Urothelium cell line (cell line): ENCODE measurements around the gene SULT1A2.
"Not testable (repeated sequence)": the region's sequence is repeated elsewhere in the genome, so short reads cannot be mapped to it uniquely, and the experiment has no call there.

Experiments
- DNase-seq: peaks from one replicate; pipeline ENCODE4 v3.0.0; 2011; ENCODE audit warnings: low spot score, mixed read lengths
- FAIRE-seq: peaks from 2 replicates; lab custom pipeline; 2011; peaks lifted over from hg19 to GRCh38; lab: Jason Lieb, UNC

SULT1A2 gene

DNA sequence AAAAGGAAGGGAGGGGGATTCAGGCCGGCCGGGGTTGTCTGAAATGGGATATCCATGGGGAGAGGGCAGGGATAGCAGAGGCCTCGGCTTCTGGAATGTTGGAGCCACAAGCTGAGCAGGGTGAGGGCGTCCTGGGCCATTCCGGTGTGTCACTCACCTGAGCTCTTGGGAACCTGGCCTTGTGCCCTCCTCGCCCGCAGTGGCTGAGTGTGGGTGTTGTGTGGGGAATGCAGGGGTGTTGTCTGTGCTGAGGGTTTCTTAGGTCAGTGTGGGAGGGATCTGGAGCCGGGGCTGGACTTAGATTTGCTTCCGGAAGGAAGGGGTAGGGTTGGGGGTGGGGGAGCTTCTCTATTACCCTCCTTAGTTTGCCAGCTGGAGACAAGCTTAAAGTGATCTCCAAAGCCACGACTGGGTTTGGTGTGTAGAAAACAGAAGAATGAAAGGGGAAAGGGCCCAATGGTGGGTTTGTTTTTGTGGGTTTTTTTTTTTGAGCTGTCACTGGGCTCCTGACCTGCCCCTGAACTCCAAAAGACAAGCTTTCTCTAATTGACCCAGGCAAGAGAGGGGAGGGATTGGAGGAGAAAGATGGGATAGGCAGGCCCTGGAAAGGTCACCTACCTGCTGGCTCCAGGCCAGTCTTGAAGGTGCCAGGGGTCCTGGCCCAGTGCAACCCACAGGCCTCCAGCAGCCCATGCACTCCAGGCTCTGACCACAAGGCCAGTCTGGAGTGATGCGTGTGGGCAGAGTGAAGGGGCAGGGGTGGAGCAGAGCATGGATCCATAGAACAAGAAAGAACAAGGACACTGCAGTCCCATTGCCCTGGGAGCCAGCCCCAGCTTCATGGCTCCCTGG, at the start of gene SULT1A2:
SULT1A2 (minus strand) TSS at position 211 of the 852 bp plus-strand sequence. CDS start 1,120 bp downstream, outside the sequence.
- DNase-seq, result peak; percentile 56
- no peak for FAIRE-seq

DNA sequence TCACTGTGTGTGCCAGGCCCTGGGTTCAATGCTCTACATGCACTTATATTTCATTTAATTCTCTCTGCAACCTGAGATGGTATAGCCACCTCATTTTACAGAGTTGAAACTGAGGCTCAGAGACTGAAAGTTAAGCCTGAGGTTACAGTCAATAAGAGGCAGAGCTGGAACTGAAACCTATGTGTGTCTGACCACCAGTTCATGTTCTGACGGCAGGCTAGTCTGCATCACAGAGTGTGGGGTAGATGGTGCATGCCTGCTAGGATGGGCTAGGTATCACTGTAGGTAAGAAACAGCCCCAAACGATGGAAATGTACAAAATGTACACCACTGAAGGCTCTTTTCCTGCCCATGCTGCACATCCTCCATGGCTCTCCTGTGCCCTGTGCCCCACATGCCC, 43.1 kb upstream of the SULT1A2 start:
- DNase-seq, FAIRE-seq: not testable (repeated sequence)

DNA sequence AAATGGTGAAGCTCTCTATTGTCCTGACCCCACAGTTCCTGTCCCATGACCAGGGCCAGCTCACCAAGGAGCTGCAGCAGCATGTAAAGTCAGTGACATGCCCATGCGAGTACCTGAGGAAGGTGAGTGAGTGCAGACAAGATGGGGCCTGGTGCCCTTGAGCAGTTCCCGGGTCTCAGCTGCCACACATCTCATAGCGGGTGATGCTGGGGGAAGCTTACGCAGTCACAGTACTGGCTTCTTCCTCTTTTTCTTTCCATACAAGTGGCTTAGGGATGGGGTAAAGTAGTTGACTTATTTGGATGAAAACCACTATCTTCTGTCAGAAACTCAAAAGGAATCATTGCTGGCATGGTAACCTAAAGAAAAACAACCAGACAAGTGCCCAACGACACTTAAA, 41.5 kb upstream of the SULT1A2 start:
- FAIRE-seq, DNase-seq: not testable (repeated sequence)

- not testable (repeated sequence) for DNase-seq, FAIRE-seq
Observed at GRCh38 chr16:28637765-28638164, 40.9 kb upstream of the SULT1A2 start, which contains the start of gene NPIPB8. Gene NPIPB8, plus strand, starts transcription at chr16:28638065. Its CDS starts 296 bp downstream, at chr16:28638361.

DNA sequence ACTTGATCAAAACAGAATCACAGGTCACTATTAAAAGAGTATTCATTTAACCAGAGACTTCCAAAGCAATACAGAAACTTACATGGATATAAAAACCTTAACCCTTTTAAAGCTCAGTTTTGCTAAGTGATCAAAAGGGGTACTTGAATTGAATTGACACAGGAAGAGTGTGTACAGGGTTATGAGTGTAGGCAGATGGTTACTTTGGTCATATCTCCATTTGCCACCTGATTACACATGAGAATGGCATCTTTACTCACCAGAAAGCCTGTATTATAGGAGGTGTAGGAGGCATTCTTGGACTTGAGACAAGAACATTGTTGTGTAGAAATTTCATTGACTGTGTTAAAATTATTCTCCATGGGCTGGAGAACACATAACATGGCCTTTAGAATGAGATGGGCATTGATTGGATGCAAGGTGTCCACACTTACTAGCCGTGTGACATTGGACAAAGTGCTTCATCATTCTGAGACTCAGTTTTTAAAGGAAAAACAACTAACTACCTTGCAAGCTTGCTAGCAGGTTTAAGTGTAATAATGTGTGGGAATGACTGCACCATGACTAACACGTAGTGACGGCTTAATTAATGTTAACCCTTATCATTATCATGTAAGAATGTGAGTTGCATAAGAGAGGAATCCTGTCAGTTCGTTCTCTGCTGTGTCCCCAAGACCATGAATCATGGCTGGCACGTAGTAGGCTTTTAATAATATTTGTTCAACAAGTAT, 39.4 kb upstream of the SULT1A2 start:
- not testable (repeated sequence) for DNase-seq, FAIRE-seq

DNA sequence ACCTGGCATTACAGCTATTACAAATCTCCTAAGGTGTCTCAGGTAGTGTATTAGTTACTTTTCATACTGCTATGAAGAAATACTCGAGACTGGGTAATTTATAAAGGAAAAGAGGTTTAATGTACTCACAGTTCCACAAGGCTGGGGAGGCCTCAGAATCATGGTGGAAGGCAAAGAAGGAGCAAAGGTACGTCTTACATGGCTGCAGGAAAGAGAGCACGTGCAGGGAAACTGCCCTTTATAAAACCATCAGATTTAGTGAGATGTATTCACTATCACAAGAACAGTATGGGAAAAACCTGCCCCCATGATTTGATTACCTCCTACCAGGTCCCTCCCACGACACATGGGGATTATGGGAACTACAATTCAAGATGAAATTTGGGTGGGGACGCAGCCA, 34.1 kb upstream of the SULT1A2 start:
- not testable (repeated sequence) for FAIRE-seq, DNase-seq

DNA sequence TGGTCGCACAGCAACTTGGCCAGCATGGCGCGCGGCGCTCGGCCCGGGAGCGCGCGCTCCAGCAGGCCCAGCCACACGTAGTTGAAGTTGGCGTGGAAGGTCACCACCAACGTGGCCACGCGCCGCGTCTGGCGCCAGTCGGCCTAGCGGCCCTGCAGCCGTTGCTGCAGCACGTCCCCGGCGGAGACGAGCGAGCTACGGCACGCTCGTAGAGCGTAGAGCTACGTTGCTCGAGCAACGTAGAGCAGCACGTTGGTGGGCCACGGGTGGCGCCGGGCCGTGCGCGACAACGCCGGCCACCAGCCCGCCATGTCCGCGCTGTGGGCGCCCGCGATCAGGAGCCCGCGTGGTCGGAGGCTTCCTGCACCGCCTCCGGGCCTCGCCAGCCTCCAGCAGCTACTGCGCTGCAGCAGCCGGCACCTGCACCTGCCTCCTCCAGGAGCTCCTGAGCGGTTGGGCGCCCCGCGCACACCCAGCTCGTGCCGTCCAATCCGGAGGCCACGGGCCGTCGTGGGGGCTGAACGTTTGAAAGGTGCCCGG, 26.4 kb upstream of the SULT1A2 start:
- FAIRE-seq (no peak), DNase-seq (no peak)

- not testable (repeated sequence) for FAIRE-seq, DNase-seq
Observed at GRCh38 chr16:28622532-28623171, 25.8 kb upstream of the SULT1A2 start.

GRCh38 chr16:28621481-28622155, 24.8 kb upstream of the SULT1A2 start:
- no peak for DNase-seq

GRCh38 chr16:28620316-28620715, 23.5 kb upstream of the SULT1A2 start:
- not testable (repeated sequence) for DNase-seq, FAIRE-seq

More at GRCh38 chr16:28621481-28622155, 24.8 kb upstream of the SULT1A2 start:
- FAIRE-seq, result no peak

DNA sequence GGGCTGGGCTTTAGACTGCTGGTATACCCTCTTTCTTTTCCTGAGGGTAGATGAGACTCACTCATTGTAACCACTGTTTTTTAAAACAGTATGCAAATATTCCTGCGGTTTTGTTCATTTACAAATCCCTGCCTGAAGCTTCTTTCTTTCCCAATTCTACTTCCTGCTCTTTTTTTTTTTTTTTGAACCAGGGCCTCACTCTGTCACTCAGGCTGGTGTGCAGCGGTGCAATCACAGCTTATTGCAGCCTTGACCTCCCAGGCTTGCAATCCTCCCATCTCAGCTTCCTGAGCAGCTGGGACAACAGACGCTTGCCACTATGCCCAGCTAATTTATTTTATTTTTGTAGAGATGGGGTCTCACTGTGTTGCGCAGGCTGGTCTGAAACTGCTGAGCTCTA, 21.0 kb upstream of the SULT1A2 start:
- FAIRE-seq (no peak), DNase-seq (no peak)

DNA sequence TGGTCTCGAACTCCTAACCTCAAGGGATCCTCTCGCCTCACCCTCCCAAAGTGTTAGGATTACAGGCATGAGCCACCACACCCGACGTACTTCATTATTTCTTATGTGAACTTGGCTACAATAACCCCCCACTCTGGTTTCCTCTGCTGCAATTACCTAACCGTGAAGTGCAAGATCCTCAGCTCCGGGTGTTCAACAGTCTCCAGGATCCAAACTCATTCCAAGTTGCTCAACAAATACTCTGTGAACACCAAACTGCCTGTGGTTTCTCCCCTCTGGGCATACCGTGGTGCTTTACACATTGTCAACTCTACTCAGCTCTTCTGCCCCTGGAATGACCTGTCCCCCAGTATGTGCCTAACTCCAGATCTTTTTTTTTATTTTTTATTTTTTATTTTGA, 19.8 kb upstream of the SULT1A2 start:
- DNase-seq, result no peak
- FAIRE-seq, result no peak

DNA sequence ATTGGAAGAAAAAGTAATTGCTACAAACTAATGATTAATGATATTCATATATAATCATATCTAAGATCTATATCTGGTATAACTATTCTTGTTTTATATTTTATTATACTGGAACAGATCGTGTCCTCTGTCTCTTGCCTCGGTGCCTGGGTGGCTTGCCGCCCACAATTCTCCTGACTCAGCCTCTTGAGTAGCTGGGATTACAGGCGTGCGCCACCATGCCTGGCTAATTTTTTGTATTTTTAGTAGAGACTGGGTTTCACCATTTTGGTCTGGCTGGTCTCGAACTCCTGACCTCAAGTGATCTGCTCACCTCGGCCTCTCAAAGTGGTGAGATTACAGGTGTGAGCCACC, 19.4 kb upstream of the SULT1A2 start:
- FAIRE-seq, DNase-seq: not testable (repeated sequence)

DNA sequence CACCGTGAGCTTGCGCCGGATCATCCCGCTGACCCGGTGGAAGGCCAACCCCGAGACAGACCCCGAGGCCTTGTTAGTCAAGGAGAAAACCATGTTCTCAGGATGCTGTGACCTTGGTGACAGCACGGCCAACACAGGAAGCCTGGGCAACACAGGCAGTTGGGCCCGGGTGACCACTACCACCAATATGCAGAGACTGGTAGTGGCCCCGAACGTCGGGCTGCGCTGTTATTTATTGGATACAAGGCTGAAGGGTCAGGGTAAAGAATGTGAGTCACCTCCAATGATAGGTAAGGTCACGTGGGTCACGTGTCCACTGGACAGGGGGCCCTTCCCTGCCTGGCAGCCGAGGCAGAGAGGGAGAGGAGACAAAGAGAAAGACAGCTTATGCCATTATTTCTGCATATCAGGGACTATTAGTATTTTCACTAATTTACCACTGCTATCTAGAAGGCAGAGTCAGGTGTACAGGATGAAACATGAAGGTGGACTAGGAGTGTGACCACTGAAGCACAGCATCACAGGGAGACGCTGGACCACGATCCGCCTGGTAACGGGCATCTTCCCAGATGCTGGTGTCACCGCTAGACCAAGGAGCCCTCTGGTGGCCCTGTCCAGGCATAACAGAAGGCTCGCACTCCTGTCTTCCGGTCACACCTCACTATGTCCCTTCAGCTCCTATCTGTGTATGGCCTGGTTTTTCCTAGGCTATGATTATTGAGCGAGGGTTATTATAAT, 18.8 kb upstream of the SULT1A2 start:
- FAIRE-seq, DNase-seq: not testable (repeated sequence)

DNA sequence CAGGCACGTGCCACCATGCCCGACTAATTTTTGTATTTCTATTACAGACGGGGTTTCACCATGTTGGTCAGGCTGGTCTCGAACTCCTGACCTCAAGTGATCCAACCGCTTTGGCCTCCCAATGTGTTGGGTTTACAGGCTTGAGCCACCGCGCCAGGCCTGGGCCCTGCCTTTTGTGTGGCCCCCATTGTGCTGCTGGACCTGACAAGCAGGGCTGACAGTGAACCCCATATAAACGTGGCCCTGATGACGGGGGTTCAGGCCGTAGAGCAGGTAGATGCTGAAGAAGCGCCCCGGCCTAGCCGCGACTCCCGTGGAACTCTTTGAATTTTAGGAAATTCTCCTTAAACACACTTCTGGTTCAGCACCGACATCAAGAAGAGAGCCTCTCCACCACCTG, 17.7 kb upstream of the SULT1A2 start:
- not testable (repeated sequence) for DNase-seq, FAIRE-seq

DNA sequence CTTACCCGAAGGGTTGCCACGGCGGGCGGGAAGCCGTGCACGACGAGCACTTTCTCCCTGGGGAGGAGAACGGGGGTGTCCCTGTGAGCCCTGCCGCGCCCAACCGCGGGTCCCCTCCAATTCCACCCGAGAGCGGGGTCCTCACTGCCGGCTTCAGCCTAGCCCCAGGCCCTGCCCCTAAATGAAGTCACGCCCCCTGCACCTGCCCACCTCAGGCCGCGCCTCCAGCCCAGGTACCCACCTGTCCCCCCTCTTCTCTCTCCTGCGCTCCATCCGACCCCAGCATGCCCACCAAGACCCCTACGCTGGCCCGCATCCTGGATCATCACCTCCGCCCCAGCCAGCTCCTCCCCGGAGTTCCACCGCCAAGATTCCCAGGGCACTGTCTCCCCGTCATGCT, 17.1 kb upstream of the SULT1A2 start:
- FAIRE-seq, DNase-seq: not testable (repeated sequence)

DNA sequence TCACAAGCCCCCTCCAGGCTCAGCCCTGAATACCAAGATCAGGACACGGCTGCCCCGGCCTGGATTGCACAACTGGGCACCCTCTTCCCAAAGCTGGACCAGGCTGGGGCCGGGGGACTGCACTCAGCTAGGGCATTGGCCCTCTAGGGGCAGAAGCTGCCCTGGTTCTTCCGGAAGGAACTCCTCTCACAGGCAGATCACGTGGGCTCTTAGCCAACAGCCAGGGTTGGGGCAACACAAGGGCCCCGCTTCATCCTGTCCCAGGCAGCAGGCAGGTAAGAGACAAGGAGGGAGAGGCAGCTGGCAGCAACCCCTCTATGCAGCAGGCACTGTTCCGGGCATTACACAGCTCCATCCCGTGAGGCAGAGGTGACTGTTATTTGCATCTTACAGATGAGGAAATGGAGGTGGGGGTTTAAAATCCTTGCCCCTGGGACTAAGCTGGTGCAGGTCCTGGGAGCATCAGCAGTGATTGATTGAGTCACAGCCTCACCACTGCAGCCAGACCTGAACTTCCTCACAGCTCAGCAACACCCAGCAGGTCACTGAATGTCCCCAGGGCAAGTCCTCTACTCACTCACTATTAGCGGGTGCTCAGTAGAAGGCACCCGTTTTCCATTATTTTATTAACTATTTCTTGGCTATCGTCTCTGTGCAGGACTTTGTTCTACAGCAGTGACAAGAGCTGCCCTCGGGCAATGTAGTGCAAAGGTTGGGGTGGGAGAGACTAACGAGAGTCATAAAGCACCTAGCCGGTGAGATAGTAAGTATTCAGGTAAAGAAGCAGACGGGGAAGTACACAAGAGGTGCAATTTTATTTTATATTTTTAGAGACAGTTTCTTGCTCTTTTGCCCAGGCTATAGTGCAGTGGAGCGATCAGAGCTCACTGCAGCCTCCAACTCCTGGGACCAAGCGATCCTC, 15.8 kb upstream of the SULT1A2 start:
- not testable (repeated sequence) for DNase-seq, FAIRE-seq

GRCh38 chr16:28610595-28611191, 13.8 kb upstream of the SULT1A2 start:
- FAIRE-seq, result no peak
- no peak for DNase-seq
